Measurements from ENCODE around the gene MEIS1. TPM values are rescaled to one million over a fixed set of nuclear protein-coding genes. Genes with fewer than 3 reads are reported as not detected.

MEIS1 gene
- total RNA-seq, 1 donor from 2014 or later: 61.8 TPM

DNA sequence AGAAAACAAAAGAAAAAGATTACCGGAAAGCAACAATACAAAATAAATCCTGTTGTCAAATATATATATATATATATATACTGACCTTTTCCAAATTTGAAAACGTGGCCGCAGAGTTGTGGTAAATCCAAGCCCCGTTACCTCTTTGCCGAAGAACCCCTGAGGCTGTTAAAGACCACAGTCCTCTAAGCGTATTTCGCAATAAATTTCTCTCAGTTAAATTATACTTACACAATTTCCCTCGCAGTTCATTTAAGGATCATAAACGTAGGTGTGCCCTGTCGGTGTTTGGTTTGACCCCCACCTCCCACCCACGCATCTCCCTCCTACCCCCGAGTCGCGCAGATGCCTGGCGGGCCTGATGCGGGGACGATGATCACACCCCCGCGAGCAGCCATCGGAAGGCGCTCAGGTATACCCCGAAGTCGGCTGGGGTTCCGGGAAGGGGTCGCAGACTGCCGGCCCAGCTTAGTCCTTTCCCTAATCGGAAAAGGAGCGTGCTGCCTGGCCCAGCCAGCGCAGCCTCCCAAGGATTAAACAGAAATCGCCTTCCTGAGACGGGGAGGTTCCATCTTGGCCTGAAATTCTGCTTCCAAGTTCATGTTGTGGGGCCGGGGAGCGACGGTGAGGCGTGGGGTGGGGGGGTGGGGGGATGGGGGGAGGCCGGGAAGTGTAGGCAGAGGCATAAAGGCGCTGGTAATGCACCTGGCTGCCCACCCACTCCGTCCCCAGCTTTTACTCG lies 2.9 kb upstream of the MEIS1 start:
- no peak for DNase-seq (ENCODE audit: low spot score)

DNA sequence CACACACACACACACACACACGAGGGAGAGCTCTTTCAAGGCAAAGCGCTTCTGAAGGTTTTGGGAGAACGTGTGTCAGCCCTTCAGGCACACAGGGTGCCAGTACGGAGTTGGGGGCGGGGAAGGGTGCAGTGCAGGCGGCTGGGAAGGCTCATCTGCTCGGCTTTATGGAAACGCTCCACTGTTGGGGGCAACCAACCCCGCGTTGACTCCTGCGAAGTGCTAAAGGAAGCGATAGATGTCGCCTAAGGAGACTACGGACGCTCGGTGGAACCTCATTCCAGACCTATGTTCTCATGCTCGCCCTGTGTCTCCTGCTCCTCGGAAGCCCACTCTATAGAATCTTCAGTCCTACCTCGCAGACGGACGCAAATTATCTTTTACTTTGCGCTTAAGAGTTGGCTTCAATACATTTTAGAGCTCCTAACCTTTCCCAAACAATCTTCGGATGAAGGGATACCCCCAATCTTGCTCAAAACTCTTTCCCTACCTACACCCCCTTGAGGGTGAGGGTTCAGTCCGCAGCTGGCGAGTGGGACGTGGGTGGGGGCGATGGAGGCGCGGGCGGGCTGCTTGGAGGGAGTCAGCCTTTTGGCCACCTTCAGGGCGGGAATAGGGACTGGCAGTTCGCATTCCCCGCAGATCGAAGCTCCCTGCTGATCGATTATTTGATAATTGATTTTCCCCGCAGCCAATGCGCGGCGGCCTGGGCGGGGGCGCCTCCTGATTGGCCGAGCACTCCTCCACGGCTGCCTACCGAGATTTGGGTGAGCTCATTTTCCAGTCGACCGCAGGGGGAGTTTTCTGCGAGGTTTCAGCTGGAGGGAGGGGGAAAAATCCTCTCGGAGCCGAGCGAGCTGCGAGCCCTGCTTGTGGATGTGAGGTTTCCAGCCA lies 1.9 kb upstream of the MEIS1 start:
- peak; percentile 93 for DNase-seq (ENCODE audit: low spot score)

DNA sequence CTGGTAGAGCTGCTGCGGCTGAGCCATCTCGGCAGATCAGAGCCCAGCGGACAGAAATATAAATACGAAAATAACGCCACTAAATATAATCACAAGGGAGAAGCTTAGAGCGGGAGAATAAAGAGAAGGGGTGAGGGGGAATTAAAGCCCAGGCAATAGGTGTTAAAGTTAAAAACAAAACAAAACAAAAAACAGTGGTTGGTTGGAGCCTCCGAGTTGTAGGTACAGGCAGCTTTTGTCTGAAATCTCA lies 1.3 kb upstream of the MEIS1 start:
- no peak for DNase-seq (ENCODE audit: low spot score)

DNA sequence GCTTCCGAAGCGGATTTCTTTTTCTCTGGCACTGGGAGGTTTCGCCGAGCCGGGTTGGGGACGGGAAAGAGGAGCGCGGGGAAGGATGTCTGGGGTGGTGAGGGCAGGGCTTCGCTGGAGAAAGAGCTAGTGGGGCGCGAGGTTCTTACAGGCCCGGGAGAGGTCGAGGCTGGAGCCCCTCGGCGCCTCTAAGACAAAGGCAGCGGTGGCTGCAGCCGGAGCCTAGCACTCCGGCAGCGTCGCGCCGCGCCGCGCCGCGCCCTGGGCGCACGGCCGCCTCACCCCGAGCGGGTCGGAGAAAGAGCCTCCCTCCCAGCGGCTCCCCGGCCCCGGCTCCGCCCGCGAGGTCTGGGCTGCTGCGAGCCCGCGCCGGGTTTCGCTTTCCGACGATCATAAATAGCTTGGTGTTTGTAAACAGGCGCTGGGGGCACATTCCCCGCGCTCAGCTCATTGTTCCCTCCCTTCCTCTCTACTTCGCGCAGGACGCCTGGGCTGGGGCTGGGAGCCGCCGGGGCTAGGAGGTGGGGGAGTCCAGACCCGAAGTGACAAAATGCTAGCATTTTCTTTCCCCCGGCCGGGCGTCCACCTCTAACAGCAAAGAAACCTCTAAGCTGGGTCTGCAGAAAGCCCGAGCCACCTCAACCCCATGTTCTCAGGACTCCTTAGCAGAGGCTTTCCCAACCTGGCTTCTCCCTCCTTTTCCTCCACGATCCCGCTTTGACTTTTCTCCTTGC lies 813 bp upstream of the MEIS1 start:
- DNase-seq (ENCODE audit: low spot score): peak; percentile 65

DNA sequence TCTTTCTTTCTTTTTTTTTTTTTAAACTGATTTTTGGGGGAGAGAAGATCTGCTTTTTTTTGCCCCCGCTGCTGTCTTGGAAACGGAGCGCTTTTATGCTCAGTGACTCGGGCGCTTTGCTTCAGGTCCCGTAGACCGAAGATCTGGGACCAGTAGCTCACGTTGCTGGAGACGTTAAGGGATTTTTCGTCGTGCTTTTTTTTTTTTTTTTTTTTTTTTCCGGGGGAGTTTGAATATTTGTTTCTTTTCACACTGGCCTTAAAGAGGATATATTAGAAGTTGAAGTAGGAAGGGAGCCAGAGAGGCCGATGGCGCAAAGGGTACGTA lies 587 bp downstream of the MEIS1 start:
- DNase-seq (ENCODE audit: low spot score): no peak

DNA sequence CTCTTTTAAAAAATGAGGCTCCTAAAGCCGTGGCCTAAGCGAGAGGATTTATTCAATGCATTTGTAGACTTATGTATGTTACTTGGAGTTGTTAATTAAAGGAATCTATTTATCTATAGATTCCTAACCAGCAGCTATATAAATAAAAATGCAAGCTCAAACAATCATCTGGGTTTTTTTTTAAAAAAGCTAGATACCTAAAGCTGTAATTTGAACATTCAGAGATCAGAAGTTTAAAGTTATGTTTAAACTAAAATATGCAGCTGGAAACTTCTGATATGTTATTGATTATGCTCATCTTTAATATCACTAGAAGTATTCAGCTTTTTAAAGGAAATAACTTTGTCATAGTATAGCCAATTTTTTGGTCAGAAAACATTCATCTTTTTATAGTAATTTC lies 1.0 kb downstream of the MEIS1 start:
- DNase-seq (ENCODE audit: low spot score): no peak

DNA sequence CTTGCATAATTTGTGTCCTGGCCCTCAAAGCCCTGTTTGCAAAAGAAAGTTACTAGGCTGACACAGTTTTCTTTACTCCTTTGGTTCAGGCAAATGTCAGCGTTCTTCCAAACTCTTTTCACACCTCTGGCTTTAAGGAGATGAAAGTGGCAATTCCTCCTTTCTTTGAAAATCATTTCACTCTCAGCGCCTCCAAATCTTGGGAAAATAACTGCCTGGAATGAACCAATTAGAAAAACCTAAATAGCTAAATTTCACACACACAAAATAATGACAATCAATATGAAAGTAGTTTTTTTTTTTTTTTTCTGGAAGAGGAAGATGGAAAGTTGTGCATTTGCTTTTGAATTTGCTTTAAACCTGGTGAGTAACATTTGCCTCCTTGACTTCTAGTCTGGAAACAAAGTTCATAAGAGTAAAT lies 1.7 kb downstream of the MEIS1 start:
- DNase-seq (ENCODE audit: low spot score): no peak

DNA sequence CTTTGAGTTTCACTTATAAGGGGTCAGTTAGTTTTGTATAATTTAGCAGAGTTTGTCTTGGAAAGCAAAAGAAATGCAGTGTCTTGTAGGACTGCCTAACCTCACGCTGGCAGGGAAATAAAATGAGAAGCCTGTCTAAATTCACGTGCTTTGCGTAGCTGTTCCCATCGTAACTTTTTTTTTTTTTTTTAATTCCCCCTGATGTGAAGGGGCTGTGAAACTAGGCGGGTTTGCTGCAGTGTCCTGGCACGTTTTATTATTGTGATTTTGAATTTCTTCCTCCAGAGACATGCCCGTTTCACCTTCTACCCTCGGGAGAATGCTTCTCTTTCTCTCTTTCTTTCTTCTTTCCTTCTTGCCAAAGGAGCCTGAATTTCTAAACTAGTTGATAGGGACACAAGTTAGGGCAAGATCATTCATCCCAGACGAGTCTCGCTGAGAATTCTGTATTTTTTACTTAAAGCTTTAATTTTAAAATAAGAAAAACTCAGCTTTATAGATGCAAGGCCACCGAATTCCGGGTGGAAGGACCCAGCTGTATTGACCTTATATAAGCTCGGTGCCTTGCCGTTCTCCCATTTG lies 2.3 kb downstream of the MEIS1 start:
- no peak for DNase-seq (ENCODE audit: low spot score)

DNA sequence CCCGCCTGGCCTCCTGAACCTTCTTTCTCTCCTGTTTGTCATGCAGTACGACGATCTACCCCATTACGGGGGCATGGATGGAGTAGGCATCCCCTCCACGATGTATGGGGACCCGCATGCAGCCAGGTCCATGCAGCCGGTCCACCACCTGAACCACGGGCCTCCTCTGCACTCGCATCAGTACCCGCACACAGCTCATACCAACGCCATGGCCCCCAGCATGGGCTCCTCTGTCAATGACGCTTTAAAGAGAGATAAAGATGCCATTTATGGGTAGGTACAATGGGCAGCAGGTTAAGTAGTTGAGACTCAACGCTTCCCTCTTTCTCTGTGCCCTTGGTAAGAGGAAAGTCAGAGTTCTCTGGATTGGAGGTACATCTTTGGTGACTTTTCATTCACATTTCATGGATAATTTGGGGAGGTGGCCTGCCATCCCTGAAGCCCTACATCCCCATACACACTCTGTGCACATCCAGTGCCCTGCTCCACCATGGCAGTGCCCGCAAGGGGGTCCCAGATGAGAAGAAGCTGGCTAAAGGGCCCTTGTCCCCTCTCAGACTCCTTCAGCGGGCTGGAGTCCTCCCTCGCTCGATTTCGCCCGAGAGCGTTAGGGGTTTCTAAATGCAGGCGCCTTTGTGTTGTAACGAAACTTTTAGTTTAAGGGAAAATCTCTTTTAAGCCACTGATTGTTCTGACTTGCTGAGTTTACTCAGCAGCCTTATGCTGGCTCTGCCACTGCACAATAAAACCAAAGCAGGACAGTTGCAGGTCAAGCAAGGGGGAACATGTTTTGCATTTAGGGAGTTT lies 3.0 kb downstream of the MEIS1 start:
- DNase-seq (ENCODE audit: low spot score): no peak

DNA sequence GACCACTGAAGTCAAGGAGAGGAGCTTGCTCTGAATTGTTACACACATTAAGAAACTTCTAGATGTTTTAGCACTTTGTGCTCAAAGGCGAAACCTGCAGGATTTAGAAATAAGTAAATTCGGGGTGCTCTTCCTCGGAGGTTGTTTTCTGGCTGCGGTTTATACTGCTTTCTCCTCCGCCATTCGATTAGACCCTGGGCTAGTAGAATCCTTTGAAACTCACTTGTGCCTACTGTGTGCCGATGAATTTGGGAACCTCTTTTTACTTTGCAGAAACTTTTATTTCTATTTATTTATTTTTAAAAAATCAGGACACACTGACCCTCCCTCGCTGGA lies 3.5 kb downstream of the MEIS1 start:
- DNase-seq (ENCODE audit: low spot score): no peak

DNA sequence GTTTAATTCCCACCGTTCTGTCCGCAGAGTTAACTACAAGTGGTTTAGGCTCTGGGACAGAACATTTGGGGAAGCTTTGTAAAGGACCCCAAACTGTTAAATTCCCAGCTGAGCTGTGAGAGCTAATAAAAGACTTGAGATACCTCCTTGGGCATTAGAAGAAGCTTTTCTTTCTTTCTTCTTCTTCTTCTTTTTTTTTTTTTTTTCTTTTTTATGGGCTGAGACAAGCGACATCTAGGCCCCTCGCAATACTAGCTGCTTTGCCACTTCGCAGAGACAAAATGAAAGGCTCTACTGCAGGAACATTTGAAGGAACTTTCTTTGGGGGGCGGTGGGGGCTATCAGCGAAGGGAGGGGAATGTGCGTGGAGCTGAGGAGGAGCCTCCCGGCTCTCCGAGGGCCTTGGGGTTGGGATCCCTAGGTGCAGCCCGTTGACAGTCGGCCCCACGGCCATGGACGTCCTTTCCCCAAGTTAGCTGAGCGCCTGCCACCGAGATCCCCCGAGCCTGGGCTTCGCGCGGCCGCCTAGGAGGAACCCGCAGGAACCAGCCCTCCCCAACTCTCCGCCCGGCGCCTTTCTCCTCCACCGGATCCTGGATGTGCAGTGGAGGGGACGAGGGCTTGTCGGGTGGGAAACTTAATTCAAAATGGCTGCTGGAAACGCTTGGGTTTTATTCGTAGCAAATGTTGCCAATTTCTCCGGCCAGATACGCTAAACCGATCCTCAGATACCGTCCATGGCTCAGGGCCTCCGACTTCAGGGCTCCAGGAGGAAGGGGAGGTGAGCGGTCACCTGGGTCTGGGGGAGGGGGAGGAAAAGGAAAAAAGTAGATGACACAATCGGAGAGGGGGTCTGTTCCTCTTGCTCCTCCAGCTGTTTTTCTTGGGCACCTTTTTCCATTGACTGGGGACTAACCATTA lies 4.2 kb downstream of the MEIS1 start:
- DNase-seq (ENCODE audit: low spot score): no peak

DNA sequence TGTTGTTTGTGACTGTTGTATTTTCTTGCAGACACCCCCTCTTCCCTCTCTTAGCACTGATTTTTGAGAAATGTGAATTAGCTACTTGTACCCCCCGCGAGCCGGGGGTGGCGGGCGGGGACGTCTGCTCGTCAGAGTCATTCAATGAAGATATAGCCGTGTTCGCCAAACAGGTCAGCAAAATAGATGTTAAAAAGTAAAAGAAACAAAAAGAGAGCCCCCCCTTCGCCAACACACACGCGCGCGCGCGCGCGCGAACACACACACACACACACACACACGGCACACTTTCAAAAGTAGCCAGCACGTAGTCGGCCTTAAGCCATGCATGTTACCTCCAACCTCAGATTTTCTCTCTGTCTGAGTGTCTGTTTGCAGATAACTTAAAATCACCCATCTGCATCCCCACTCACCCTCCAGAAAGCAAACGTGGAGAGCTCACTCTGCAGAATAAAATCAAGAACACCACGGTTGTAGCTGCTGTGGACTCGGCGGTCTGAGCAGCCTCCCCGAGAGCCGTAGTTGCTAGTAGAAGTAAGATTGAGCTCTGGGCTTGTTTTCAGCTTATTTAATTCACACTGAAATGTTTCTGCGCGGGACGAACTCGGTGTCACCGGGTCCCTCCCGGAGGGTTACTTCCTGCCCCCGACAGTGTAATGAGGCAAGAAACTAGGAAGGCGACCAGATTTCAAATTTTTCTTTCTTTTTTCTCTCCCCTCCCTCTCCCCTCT lies 5.1 kb downstream of the MEIS1 start:
- DNase-seq (ENCODE audit: low spot score): no peak

DNA sequence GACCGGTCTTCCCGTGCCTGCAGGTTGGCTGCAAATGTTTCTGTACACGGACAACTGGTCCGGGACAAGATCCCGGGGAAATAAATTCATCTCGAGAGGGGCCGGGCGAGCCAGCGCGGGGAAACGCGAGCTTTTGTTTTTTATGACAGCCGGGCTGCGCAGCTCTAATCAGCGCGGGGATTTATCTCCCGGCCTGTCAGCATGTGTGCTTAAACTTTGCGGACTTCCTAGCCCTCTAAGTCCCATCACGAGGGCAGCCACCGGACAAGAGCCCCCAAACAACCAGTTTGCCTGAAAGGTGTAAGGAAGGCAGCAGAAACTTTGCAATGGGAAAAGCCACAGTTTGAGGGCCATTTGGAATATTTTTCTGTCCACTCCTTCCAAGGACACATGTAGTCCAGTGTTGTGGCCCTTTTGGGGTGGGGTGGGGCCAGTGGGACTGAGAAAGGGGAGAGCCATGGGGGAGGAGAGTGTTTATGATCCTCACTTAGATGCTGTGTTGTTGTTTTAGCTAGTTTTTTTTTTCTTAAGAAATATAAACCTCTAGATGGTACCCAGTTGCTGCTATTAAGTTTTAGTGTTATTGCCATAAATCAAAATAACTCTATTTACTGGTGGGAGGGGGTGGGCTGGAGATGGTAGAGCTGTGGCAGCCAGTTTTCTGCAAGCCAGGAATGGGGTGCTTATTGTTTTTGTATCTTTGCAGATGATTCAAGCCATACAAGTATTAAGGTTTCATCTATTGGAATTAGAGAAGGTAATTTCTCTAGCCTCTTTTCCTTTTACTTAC lies 6.0 kb downstream of the MEIS1 start:
- no peak for DNase-seq (ENCODE audit: low spot score)

DNA sequence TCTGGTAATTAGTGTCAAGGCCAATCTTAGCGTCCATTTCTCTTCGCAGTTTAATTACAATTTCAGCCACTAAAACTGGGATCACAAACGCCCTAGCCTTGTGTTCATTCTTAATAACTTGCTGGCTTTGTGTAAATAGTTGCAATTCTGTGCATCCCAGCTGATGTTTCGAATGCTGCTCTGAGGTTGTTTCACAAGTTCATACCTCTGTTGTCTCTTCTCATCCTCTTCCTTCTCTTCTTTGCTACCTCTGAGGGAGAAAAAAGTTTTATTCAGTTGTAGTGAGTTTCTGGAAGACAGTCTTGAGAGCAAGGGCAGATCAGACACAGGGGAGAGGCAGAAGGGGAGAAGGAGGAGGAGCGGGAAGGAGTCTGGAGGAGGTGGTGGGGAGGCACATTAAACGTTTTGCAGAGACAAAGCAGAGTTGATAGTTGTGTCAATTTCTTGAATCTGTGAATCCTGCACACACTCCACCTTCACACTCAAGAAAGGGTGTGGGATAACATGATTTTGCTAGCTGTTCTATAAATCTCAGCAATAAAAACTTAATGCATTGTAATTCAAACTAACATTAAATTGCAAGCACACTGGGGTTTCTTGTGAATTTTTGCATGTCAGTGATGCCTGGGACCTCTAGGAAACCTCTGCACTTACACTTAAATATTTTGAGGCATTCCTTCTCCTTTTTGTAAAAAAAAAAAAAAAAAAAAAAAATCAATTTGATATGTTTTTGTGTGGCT lies 6.8 kb downstream of the MEIS1 start:
- no peak for DNase-seq (ENCODE audit: low spot score)

DNA sequence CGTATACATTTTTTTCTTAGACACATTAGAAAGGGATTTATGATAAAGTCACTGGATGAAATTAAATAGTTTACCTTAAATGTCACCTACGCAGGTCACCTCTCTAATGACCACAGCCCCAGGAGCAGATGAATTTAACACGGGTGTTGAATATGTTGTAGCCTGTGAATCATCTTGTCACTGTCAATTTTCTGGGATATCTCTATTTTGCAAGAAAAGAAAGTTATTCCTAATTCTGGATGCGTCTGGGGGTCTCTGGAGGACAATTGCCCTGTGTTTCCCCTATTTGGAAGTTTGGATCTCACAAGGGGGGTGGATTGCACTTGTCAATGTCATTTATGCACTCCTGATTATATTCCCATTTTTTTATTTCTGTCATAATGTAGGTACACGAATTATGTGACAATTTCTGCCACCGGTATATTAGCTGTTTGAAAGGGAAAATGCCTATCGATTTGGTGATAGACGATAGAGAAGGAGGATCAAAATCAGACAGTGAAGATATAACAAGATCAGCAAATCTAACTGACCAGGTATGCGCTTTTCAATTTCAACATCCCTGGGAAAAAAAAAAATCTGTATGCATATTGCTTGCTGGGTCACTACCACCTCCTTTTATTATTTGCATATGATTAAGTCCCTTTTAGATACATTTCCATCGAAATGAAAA lies 7.7 kb downstream of the MEIS1 start:
- DNase-seq (ENCODE audit: low spot score): no peak

DNA sequence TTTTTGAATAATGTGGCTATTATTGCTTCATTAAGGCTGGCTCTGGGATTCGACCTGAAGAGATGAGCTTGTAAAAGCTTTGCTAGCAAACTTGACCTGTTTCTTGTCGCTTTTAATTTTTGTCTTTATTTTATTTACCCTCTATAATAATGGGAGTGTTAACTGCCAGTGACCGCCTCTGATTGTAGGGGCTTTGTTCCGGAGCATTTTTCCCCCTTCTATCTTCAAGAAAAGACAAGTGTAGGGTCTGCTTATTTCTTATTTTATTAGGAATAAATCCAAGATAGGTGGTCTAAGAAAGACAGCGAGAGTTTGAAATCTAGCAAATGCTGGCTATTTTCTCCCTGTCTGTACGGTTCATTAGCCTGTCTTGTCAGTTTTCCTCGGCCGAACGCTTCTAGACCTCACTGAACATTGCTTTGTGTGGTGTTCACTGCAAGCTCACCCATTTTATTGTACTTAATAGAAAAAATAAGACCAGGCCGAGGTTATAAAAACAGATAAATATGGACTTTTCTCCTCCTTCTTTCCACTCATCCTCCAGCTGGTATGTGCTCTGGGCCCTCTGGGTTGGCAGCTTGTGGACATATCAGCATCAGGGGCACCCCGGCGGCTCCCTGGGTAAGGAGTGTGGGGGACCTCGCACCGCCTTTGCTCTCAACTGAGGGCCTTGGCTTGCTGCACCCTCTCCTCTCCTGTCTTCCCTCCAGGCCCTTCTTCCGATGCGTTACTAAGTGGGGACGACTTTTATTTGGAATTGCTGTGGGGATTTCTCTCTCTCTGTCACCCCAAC lies 8.5 kb downstream of the MEIS1 start:
- DNase-seq (ENCODE audit: low spot score): no peak
